Ovary (tissue), 9 donors: Measurements from ENCODE around the gene TBC1D14. TPM values are rescaled to one million over a fixed set of nuclear protein-coding genes. Genes with fewer than 3 reads are reported as not detected.

Experiments
- DNase-seq, 5 donors: peaks; one replicate each; pipeline ENCODE4 v3.0.0-alpha.2; 2019 to 2020
- H3K27ac ChIP-seq, 2 donors: fragments of 200-600 bp; one replicate each; pipeline versions ENCODE4 v1.5.1 to v1.8.0; 2019 to 2022
- H3K27me3 ChIP-seq: fragments of 200-600 bp; one replicate; pipeline ENCODE4 v1.8.0; 2022
- H3K36me3 ChIP-seq: fragments of 200-600 bp; sonication (generic); one replicate; pipeline ENCODE4 v1.5.1; 2019
- H3K4me1 ChIP-seq: one replicate; pipeline ENCODE4 v1.8.1; 2013; ENCODE audit warnings: mild to moderate bottlenecking, moderate library complexity; ENCODE audit not compliant: insufficient read depth
- H3K4me3 ChIP-seq: fragments of 200-600 bp; sonication (generic); one replicate; pipeline ENCODE4 v1.5.1; 2017
- H3K9me3 ChIP-seq, 2 donors: fragments of 200-600 bp in 1 of 2; sonication (generic) in 1 of 2; one replicate each; pipeline versions ENCODE4 v1.5.1 to v1.8.1; 2013 to 2019; ENCODE audit warnings: mild to moderate bottlenecking in 1 of 2, moderate library complexity in 1 of 2
- CTCF ChIP-seq, 3 donors: fragments of 450-650 bp in 2 of 3; fragments of 200-600 bp in 1 of 3; IDR thresholded peaks; one replicate each; pipeline versions ENCODE4 v1.5.1 to v1.8.0; 2016 to 2022; ENCODE audit warnings: antibody characterized with exemption in 3 of 3, mild to moderate bottlenecking in 1 of 3
- EP300 ChIP-seq: sonication (generic); formaldehyde crosslinking; IDR thresholded peaks from one replicate; pipeline ENCODE4 v1.6.1; 2017; ENCODE audit warnings: antibody characterized with exemption
- POLR2A ChIP-seq: fragments of 450-650 bp; IDR thresholded peaks from one replicate; pipeline ENCODE4 v1.6.1; 2017; ENCODE audit warnings: antibody characterized with exemption, mild to moderate bottlenecking, moderate library complexity
- WGBS, 3 donors: extraction: QIAGEN DNeasy Blood & Tissue Kit in 1 of 3; methylation state at CpG; one replicate each; pipeline versions ENCODE4 v1.1.5 to v1.1.7; 2013 to 2017; 5-methylcytosine and 5-hydroxymethylcytosine counted together
- intact Hi-C, 4 donors: fragments of 100-400 bp; cut with DNase I; formaldehyde crosslinking; loops; one replicate each; pipeline versions ENCODE4 v1.11.0 to v1.15.1; 2022 to 2023
- polyA plus RNA-seq, 2 donors: library from polyadenylated mRNA; stranded (reverse); fragments of 200-250 nt in 1 of 2; fragments of 350-450 nt in 1 of 2; fragmentation: Illumina TruSeq in 1 of 2; extraction: RNeasy Lipid Tissue Mini Kit (QIAGEN cat#74804) in 1 of 2; gene quantifications; one replicate each; pipeline ENCODE4 v1.2.3, GENCODE V29; 2013 to 2014
- total RNA-seq, 7 donors: library from RNA; depleted of rRNA in 2 of 7; stranded (reverse); fragments of >200 nt in 2 of 7; fragmentation: NEBNext Ultra II Directional in 3 of 7; extraction: Animal tissue kit (Norgen Biotek cat#: 25700) in 3 of 7; gene quantifications; one replicate each; pipeline versions ENCODE4 v1.1.0 to v1.2.4, GENCODE V29; 2016 to 2023
- donor health status: DM: no; HTN: no; CAD: no; lungs with moderate emphysema.
- donor health status: DM: no; HTN: no; CAD: no.
- donor health status: Bipolar disorder and iron deficiency.
- donor health status: DM: yes; HTN: yes; CAD: no.
- donor health status: DM: no; HTN: no; CAD: no.
- donor health status: DM: yes; HTN: yes; CAD: no.

TBC1D14 gene
- total and polyA plus RNA-seq, 9 donors: 19.9 to 40.0 (median 34.4) TPM

- H3K9me3 ChIP-seq: no peaks in the 10 kb centered on the region
- peak in 4 of 5 donors; percentile 46 to 77 (median 62) for DNase-seq
- H3K4me1 ChIP-seq: peaks cover 29% of the 10 kb centered on the region
- 3 to 5% (median 5%) methylated on average over 28 to 29 of the region's 29 CpGs for WGBS, 3 donors
- H3K27ac ChIP-seq: peak overlapping the region; percentile 26 to 74
- TF ChIP-seq CTCF (IDR thresholded peaks at IDR 0.05) (no peak), POLR2A (no peak), EP300 (no peak)
- no peaks in the 10 kb centered on the region for H3K27me3 ChIP-seq
- no peaks in the 10 kb centered on the region for H3K36me3 ChIP-seq
- intact Hi-C loops: loop anchor here in 3 of 4 donors (5.0 to 10.0 kb wide), 4 partner anchors 60 to 253 kb away; no protein-coding TSS in a partner anchor
- H3K4me3 ChIP-seq: peak overlapping the region; percentile 82
Observed at GRCh38 chr4:7044137-7044930, 134.7 kb downstream of the TBC1D14 start.

GRCh38 chr4:7045553-7045952 lies 135.9 kb downstream of the TBC1D14 start:
- peak in 1 of 5 donors; percentile 17 for DNase-seq
- Histone ChIP-seq H3K4me3 (no peak overlapping the region), H3K4me1 (peaks cover 33% of the 10 kb centered on the region), H3K36me3 (no peaks in the 10 kb centered on the region), H3K9me3 (no peaks in the 10 kb centered on the region), H3K27me3 (no peaks in the 10 kb centered on the region), H3K27ac (no peak overlapping the region)
- intact Hi-C loops: loop anchor here in 3 of 4 donors (10.0 kb wide), 3 partner anchors 61 to 139 kb away; no protein-coding TSS in a partner anchor
- TF ChIP-seq CTCF (IDR thresholded peaks at IDR 0.05): no peak
- TF ChIP-seq EP300: no peak
- TF ChIP-seq POLR2A: no peak
- WGBS, 3 donors: 84 to 85% (median 85%) methylated on average over 8 of the region's 8 CpGs

GRCh38 chr4:7045961-7046921 lies 136.6 kb downstream of the TBC1D14 start:
- DNase-seq: peak in 1 of 5 donors; percentile 37
- Histone ChIP-seq H3K9me3 (no peaks in the 10 kb centered on the region), H3K4me1 (peaks cover 38% of the 10 kb centered on the region), H3K27ac (no peak overlapping the region), H3K27me3 (no peaks in the 10 kb centered on the region), H3K4me3 (no peak overlapping the region), H3K36me3 (no peaks in the 10 kb centered on the region)
- no peak for TF ChIP-seq EP300
- TF ChIP-seq CTCF (IDR thresholded peaks at IDR 0.05): no peak
- no peak for TF ChIP-seq POLR2A
- intact Hi-C loops: loop anchor here in 3 of 4 donors (10.0 kb wide), 3 partner anchors 61 to 139 kb away; no protein-coding TSS in a partner anchor
- 74 to 81% (median 74%) methylated on average over 23 of the region's 23 CpGs for WGBS, 3 donors

GRCh38 chr4:7046971-7047370 lies 137.3 kb downstream of the TBC1D14 start:
- TF ChIP-seq EP300: no peak
- TF ChIP-seq CTCF (IDR thresholded peaks at IDR 0.05): no peak
- Histone ChIP-seq H3K27ac (no peak overlapping the region), H3K27me3 (no peaks in the 10 kb centered on the region), H3K4me3 (no peak overlapping the region), H3K36me3 (no peaks in the 10 kb centered on the region), H3K9me3 (no peaks in the 10 kb centered on the region), H3K4me1 (peaks cover 35% of the 10 kb centered on the region)
- intact Hi-C loops: loop anchor here in 3 of 4 donors (10.0 kb wide), 3 partner anchors 62 to 138 kb away; no protein-coding TSS in a partner anchor
- 82 to 93% (median 85%) methylated on average over 9 of the region's 9 CpGs for WGBS, 3 donors
- no peak for DNase-seq
